GM18873 (cell line): ENCODE data around the gene CCDC24.

Experiments
- ATAC-seq: cut with Tn5 transposase; IDR thresholded peaks from one replicate; pipeline ENCODE4 v1.9.1; 2021; ENCODE audit warnings: mild to moderate bottlenecking, moderate library complexity, moderate number of reproducible peaks; ENCODE audit not compliant: unreplicated experiment, low FRiP score

The CCDC24 gene

DNA sequence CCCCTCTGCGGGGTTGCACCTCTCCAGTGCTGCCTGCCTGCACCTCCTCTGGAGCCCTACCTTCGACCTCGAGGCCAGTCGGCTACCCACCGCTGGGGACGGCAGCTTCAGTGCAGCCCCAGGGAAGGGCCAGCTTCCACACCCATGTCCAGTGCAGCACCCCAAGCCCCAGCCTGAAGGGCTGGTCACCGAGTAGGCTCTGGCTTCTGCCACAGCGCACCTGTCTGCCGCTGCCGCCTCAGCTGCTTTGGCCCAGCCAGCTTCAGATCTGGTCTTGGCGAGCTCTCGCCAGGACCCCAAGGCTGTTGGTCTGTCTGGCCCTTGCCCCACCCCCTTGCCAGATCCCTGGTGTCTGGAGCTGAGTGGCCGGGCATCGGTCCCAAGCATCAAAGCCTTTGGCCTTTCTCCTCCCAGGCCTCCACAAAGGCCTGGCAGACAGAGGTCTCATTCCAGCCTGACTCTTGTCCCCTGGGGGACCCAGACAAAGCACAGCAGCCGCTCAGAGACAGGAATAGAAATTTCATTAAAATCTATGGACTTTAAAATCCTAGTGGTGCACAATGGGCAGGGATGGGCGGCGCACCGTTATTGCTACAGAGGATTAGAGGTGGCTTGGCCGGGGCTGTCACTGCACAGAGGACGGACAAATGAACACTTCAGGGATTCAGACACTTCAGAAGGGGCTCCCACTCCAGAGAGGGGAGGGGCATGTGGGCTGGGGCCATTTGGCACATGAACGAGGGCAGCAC lies 4.8 kb downstream of the CCDC24 start:
- ATAC-seq, result no peak

GRCh38 chr1:43996733-43997115 lies 5.3 kb downstream of the CCDC24 start:
- no peak for ATAC-seq

DNA sequence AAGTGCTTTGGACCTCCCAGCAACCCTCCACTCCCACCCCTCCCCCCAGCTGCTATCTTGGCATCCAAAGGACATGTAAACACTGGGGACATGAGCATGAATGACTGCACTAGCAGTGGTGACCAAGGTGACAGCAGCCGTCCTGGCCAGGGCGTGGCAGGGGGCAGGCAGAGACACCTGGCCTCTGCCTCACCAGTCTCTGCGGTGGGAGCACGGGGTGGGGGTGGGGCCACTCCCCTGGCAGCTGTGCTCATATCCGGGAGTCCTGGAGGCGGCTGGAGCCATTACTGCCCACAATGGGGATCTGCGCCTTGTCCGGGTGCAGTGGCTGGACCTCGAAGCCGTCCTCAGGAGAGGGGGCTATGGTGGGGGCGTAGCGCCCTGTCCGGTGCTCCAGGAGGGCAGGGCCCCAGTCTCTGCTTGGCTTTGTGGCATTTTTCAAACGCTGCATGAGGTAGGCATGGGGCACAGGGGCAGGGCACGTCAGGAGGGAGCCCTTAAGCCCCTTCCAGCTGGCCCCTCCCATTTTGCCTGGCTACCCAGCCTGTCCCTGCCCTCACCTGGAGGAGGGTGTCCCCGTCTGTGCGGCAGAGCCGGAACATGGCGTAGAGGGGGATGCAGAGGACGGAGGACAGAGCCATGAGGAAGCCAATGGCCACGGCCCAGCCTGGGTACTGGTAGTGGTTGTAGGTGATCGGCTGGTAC lies 6.0 kb downstream of the CCDC24 start:
- ATAC-seq, result no peak

- no peak for ATAC-seq
These were observed 6.6 kb downstream of the CCDC24 start for GRCh38 chr1:43998000-43998378.

- no peak for ATAC-seq
These were observed 8.1 kb downstream of the CCDC24 start for GRCh38 chr1:43999455-43999854.

DNA sequence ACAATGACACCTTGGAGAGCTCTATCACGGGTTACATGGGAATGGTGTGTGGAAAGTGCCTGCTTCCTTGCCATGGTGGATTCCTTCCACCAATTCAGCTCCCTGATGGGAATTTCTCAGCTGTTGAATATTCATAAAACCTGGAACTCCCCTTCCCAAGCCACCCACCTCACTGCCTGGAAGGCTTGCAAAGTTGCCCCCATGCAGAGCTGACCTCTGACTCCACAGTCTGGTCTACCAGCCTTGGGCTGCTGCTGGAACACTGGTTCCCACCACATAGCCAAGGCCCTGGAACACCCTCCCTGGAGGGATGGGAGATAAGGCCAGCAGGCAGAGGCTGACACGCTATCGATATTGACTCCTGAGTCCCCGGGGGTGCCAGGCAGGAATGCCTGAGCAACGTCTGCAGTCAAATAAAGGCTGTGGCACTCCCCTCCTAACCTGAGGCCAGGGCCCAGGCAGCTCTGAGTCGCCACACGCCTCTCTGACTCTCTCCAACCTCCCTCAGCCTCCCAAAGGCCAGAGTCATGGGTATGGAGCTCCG lies 8.8 kb downstream of the CCDC24 start:
- no peak for ATAC-seq

- ATAC-seq, result no peak
These were observed 10.8 kb downstream of the CCDC24 start for GRCh38 chr1:44002165-44002564.

- ATAC-seq, result no peak
These were observed 11.3 kb downstream of the CCDC24 start for GRCh38 chr1:44002606-44003157.

DNA sequence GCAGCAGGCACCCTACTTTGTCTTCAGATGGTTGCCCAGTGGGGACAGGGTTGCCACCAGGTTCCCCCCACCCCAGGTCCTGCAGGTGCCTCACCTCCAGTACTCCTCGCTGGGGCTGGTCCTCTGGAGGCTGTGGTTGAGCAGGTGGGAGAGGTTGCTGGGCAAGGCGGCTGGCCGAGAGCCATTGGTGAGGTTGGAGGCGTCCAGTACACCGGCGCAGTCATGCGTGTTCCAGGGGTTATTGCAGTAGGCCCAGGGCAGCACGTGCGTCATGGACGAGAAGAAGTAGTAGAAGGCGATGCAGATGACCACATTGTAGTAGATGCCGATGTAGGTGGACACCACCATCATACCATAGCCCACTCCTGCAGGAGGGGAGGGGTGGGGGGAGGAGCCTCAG lies 16.9 kb downstream of the CCDC24 start:
- ATAC-seq, result no peak

- ATAC-seq, result no peak
These were observed 19.6 kb downstream of the CCDC24 start for GRCh38 chr1:44010935-44011471.

GRCh38 chr1:44012404-44012803 lies 21.0 kb downstream of the CCDC24 start:
- ATAC-seq, result no peak

GRCh38 chr1:44012941-44013609 lies 21.7 kb downstream of the CCDC24 start:
- ATAC-seq, result no peak

- no peak for ATAC-seq
These were observed 22.6 kb downstream of the CCDC24 start for GRCh38 chr1:44013949-44014348.

- no peak for ATAC-seq
These were observed 23.1 kb downstream of the CCDC24 start for GRCh38 chr1:44014365-44015104.

- no peak for ATAC-seq
These were observed 23.8 kb downstream of the CCDC24 start for GRCh38 chr1:44015206-44015605.

- no peak for ATAC-seq
These were observed 24.9 kb downstream of the CCDC24 start for GRCh38 chr1:44016041-44016889.

GRCh38 chr1:44016890-44017400 lies 25.5 kb downstream of the CCDC24 start:
- ATAC-seq, result no peak

DNA sequence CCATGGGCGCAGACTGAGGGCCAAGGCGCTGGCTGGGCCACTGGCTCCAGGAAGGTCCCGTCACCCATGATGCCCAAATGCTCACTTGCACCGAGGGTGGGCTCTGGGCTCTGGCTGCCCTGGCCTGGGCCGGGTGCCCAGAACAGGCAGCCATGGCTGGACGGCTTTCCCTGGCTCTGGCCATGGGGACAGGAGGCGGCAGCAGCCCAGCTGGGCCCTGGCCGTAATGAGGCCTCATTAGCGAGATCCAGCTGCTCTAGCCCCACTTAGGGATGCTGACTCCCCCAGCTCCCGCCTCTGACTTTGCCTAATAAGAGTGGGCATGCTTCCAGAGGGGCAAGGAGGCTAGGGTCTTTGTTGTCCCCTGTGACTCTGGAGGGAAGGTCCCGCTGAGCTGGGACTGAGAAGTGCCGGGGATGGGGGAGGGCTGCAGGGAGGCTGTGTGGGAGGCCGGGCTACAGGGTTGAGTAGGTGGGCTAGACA lies 28.1 kb downstream of the CCDC24 start:
- ATAC-seq, result no peak

DNA sequence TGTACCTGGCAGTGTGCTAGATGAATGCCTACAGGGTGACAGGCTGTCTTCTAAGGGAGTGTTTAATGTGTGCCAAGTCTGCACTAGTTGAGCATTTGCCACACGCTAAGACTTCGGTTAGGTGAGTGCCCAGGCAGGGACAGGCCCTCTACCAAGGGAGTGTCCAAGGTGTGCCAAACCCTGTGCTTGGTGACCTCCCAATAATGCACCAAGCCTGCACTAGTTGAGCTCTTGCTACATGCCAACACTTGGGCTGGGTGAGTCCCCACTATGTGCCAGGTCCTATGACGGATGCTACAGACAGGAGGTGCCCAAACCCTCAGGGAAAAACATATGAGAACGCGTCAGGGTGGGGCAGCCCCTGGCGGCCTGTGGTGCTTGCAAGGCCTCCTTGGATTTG lies 29.1 kb downstream of the CCDC24 start:
- ATAC-seq, result no peak
